T-helper 2 cell (primary cell): ENCODE measurements around the gene TADA3.

Experiments used
- DNase-seq, 5 experiments: peaks; one replicate each; pipeline versions ENCODE4 v3.0.0 to v3.0.0-alpha.2; 2012 to 2022

The TADA3 gene

DNA sequence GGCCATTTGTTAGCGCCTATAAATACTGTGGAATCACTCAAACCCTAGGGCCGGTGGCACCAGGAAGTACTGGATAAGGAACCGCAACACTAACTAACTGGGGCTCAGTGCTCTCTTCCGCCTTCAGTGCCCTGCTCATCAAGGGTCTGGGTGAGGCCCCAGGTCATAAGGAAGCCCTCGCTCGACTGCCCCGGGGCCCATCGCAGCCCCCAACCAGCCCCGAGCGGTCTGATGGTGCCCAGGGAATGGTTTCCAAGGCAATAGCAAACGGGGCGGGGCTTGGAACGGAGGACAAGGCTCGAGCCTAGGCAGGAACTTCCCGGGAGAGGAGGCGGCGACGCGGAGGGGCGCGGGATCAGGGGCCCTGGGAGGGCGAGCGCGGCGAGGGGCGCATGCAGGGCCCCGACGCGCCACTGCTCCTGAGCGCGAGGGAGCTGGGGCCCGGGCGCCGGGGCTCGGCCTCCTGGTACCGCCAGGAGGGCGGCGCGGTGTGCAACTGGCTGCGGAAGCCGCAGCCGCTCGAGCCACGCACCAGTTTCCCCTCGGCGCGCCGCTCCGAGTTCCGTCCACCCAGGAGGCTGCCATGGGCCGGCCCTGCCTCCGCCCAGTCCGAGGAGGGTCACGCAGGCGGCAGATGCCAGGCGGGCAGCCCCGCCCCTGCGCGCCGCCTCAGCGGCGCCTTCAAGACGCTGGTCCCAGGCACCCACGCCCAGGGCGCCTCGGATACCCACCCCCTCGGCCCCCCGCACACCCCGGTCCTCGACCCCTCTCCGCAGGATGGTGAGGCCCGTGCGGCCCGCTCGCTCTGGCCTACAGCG, 17.6 kb upstream of the TADA3 start, which contains the start of gene TTLL3:
TSS of gene TTLL3 (plus strand) at position 648 of the 818 bp plus-strand sequence. CDS start 400 bp downstream, outside the sequence.
- peak in 3 of 5 experiments; percentile 24 to 67 (median 24) for DNase-seq

DNA sequence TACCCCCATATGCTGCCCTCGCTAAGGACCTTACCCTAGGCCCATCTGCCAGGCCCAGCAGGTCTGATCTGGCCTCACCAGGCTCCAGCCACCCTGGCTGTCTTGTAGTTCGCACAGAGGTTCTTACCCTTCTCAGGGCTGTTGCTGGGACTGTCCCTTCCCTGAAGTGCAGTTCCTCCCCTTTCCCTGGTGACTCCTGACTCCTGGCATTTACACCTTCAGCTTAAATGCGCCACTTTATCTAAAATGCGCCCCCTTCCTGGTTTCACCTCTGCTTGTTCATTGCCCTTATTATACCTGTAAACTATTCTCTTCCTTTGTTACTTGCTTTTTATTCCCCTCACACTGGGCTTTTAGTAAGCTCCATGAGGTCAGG, 17.0 kb upstream of the TADA3 start:
- peak in 1 of 5 experiments; percentile 10 for DNase-seq

DNA sequence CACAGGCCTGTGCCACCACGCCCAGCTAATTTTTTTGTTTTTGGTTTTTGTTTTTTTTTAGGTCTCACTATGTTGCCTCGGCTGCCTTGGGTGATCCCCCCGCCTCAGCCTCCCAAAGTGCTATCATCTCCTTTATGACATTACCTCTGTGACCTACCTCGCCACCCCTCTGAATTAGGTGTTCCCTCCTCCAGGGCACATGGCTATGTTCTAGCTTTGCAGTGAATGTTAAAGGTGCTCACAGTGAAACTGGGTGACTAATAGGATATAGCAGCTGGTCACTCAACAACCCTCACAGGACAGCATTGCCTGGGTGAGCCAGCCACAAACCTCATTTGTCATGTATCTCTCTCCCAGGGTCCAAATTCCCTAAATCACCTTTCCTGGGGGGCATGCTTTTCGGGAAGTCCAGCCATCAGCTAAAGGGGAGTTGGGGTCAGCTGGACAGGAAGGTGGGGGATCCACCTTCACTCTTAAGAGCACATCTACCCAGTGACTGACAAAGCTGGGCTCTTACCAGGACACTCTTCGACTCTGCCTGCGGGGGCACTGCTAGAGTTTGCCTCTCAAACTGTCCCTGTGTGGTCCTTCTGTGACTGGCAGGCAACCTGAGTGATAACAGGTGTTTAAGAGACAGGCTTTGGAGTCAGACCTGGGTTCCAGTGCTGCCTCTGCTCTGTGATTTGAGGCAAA, 16.2 kb upstream of the TADA3 start:
- peak in 4 of 5 experiments; percentile 18 to 79 (median 27) for DNase-seq

DNA sequence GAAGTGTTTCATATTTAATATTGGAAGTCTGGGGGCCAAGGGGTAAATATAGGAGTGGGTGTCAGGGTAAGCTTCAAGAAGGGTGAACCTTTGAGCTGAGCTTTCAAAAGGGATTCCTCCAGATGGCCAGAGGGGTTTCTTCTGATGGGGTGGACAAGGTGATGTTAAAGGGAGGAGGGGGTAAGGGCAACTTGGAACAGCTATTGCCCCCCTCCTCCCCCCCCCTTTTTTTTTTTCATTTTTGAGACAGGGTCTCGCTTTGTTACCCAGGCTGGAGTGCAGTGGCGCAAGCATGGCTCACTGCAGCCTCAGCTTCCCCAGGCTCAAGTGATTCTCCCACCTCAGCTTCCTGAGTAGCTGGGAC, 15.7 kb upstream of the TADA3 start:
- DNase-seq, result no peak

DNA sequence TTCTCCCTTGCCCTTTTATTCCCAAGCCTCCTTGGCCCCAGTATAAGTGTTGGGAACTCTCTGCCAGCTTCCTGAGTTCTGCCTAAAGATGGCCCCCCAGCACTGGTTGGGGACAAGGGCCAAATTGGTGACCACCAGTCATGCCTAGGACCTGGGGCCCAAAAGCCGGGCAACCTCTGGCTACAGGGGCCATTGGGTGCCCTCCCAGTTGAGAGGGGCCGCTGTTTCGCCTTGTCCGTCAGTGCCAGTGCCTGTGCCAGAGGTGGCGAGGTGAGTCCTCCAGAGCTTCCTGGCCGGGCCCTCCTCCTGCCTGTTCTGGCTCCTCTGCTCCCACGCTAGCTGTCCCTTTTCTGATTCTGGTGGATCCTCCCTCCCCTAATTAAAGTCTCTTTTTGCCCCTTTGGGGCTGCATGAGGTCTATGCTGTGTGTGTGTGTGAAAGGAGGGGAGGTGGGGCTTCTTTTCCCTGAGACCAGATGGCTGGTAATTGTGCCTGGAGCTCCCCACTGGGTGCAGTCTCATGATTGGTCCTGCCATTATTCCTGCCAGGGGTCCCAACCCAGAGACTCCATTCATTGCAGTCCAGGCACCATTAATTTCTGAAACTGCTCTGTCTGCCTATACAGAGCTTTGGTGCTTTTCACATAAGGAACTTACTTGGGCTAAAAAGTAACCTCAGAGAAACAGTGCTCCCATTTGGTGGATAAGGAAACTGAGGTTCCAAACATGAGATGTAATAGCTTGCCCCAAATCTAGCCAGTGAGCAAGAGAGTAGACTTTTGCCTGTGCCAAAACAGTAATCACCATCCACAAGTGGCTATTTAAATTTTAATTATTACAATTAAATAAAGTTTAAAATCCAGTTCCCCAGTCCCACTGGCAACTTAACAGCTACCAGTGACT, 14.7 kb upstream of the TADA3 start:
- DNase-seq, result no peak

DNA sequence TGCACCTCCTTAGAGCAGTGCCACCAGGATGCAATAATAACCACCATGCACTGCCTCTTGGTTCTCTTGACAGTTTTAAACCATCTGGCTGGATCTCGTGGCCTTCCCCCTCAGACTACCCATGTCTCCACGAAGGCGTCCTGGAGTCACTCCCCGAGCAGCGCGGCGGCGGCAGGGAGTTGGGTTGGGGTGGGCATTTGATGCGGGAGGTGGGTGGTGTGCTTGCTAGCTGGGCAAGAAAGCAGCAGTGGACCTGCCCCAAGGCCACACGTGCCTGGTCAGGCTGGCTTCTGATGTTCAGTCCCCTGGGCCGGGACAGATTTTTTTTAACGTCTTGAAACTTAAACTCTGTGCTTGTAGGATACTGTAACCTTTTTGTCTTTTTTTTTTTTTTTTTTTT, 13.9 kb upstream of the TADA3 start:
- DNase-seq, result no peak

DNA sequence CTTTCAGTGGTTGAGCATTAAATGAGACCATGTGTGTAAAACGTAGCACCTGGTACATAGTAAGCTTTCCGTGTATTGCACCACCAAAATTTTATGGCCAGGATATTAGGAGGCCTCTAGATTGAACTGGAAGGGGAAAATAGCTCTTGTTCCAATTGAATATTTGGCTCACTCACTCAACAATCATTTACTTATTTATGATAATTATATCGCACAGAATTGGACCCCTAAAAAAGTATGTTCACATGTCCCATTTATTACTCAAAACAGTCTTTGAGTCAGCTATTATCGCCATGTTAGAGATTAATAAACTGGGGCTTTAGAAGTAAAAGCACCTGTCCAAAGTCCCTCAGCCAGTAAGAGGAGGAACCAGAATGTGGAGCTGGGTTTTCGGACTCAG, 12.7 kb upstream of the TADA3 start:
- no peak for DNase-seq

DNA sequence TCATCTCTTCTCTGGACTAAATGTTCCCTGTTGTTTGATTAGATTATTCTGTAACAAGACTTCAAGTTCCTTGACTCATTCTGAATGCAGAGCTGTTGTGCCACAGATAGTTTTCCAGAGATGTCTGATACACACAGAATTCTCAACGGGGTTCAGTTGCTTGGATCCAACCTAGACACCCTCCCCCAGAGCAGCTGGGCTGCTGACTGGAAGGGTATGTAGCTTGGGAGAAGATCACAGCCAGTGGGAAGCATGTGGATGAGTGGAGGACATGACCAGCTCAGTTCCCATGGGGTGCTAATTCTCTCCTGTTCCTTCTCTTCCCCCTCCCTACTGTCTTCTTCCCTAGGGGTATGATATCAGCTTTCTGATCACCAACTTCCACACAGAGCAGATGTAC, 11.2 kb upstream of the TADA3 start:
- no peak for DNase-seq

DNA sequence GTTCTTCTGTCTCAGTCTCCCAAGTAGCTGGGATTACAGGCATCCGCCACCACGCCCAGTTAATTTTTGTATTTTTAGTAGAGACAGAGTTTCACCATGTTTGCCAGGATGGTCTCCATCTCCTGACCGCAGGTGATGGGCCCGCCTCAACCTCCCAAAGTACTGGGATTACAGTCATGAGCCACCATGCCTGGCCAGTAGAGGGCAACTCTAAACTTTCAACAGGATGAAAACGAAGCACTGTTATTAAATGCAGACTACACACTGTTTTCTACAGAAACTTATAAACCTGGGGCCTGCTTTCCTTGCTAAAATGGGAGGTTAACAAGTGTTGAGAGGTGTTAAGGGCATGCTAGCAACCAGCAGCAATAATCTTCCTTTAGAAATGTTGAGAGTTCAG, 8.3 kb upstream of the TADA3 start:
- no peak for DNase-seq

DNA sequence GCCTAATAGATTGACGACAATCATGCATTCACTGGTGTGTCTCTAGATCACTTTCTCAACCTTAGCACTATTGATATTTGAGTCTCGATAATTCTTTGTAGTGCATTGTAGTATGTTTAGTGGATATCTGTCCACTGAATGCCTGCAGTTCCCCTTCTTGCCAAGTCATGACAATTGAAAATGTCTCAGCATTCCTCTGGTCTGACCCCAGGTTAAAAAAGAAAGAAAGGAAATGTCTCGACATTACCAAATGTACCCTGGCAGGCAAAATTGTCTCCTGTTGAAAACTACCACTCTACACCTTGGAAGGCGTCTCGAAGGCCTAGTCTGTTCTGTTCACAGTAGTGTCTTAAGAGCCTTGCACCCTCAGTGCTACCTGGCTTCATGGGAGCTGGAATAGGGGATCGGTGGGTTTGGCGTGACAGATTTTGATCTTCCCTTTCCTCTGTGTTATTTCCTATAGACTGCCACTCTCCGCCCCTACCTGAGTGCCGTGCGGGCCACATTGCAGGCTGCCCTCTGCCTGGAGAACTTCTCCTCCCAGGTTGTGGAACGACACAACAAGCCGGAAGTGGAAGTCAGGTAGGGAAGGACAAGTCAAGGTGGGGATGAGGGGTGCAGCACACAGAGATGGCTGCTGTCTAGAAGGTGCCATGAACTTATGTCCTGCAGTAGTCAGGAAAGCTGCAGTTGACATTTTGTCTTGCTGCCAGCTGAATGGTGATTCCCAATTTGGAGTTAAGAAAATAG, 5.1 kb upstream of the TADA3 start:
- DNase-seq, result no peak

DNA sequence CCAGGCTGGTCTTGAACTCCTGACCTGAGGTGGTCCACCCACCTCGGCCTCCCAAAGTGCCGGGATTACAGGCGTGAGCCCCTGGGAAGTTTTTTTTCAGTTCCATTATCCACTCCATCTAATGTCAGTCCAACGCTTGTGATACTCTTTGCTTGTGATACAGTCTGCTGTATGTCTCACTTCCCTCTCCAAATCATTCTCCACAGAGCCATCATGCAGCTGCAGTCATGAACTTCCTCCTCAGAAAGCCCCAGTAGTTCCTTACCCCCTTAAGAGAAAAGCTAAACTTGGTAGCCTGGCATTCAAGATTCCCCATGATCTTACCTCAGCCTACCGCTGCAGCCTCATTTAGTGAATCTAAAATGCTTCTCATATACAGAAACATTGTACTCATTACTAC, 2.9 kb upstream of the TADA3 start:
- no peak for DNase-seq

DNA sequence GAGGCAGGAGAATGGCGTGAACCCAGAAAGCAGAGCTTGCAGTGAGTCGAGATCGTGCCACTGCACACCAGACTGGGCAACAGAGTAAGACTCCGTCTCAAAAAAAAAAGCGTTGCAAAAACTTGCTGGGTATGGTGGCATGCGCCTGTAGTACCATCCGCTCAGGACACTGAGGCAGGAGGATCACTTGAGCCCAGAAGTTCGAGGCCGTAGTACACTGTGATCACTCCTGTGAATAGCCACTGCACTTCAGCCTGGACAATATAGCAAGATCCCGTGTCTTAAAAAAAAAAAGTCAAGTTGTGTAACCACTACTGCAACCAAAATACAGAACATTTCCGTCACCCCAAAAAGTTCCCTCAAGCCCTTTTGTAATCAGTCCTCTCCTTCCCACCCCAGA, 2.1 kb upstream of the TADA3 start:
- no peak for DNase-seq

DNA sequence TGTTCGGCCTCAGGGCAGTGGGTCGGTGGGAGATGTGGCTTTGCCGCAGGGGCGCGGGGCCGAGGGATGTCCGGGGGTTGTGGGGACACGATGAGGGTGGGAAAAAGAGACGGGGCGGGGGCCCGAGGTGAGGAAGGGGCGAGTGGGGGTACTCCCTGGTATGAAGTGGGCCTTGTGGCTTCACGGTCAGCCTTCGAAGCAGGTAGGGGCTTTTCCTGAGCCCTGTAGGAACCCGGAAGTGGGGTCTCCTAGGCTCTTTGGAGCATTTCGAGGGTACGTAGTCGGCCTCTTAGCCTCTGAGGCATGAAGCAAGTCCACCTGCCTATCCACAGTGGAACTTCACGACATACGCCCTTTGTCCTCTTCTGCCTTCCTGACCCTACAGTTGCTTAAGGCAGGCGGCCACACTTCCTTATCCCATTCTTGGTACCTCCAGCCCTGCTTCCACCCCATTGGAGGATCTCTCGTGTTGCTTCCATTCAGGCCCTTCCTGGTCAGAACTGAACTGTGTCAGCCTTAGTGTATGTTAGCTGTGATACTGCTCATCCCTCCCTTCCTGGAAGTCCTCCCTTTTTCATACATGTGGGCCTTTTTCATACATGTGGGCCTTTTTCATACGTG, 998 bp upstream of the TADA3 start:
- DNase-seq, result peak in 2 of 5 experiments; percentile 13 to 50

DNA sequence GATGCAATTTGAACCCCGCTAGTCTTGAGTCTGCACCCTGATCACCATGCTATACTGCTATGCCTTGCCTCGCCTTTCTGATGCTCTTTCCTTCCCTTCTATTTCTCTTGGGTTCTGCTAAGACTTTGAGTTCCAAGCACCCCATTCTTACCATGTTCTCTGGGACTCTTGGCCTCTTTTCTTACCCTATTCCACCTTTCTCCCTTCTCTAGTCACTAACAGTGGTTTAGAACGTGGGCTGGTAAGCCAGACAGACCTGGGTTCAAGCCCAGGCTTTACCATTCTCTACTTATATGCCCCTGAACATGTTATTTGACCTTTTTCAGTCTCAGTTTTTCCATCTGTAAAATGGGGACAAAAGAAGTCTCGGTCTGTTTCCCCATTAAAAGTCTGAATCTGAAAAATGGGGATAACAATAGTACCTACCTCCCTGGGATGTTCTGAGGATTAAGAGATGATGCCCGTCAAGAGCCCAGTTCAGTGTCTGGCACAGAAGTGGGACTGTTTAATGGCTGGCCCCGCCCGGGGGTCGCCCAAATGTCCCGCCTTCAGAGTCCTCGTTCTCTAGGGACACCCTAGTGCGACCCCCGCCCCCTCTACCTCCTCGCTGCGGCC, 376 bp downstream of the TADA3 start:
- no peak for DNase-seq

DNA sequence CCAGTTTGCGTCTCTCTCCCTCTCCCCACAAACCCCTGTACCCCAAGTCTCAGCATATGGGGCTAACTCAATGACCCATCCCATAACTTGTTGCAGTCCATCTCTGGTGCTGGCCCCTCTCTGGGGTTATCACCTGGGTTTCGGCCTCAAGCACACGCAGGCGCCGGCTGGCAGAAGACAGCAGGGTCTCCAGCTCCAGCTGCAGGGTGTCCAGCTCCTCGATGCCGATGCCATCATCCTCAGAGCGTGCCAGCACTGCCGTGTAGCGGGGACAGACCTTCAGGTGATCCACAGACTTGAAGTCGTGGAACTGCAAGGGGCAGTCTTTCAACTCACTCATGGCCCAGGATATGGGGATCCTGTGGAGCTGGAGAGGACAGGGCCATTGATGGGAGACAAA, 1.1 kb downstream of the TADA3 start:
- no peak for DNase-seq

DNA sequence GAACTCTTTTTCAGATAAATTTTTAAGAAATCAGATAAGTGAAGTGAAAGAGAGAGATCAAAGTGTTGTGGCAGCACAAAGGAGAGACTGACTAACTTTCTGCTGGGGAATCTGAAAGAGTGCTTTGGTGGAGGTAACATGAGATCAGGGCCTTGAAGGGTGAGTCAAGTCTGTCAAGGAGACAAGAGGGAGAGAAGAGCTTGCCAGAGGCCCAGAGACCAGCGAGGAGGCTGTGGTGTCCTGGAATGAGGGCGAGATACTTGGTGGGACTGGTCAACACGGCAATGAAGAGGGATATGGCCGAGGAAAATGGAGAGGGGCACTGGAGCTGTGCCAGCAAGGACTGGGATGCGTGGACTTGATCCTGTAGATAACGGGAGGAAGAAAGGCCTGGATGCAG, 4.6 kb downstream of the TADA3 start:
- peak in 1 of 5 experiments; percentile 81 for DNase-seq

DNA sequence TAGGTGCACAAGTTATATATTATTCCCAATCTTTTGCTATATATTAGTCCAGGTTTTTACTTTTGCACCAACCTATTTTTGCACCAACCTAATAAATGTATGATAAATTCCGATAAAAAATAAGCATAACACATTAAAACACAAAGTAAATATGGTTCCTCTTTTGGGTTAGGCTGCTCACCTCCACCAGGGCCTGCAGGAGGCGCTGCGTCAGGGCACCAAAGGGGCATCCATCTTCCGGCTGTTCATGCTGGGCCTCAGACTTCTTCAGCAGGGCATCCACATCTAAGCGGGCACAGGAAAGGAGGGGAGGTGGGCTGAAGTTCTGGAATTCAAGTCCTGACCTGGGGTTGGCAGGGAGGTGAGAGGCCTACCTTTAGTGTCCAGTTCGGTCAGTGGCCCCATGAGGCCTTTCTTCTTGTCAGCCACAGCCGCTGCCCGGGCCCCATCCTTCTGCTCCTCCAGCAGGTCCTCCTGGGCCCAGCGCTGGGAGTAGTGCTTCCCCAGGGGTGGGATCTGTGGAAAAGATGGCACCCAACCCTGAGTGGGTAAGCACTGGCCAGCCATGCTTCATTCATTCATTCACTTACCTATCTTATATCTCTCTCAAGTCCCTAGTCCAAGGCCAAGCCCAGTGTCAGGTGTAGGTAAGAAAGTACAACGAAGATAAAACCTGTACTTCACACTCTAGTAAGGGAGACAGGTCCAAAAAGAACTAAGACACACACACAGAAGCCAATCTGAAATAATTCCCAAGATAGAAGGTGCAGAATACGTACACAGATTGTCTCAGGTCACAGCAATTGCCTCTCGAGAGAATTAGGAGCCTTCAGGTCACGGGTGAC, 5.2 kb downstream of the TADA3 start:
- peak in 1 of 5 experiments; percentile 44 for DNase-seq

DNA sequence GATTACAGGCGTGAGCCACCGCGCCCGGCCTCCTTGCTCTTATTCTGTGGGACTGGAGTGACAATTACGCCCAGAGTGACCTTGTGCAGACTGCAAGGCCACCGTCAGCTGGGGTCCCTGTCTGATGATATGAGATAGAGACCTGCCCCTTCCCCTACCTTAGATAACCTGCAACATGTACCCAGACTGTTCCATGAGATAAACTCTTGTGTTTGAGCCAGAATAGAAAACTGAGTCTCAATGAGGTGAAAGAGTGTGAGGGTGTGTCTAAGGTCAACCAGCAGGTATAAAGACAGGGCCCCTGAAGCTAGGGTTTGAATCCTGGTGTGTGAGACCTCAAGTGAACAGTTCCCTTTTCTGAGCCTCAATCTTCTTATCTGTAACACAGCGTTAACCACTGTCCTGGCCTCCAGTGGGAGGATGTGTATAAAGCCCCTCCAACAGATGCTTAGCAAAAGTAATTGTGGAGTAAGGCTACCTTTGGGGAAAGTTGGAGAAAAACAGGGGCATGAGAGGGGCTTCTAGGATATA, 6.0 kb downstream of the TADA3 start:
- no peak for DNase-seq

DNA sequence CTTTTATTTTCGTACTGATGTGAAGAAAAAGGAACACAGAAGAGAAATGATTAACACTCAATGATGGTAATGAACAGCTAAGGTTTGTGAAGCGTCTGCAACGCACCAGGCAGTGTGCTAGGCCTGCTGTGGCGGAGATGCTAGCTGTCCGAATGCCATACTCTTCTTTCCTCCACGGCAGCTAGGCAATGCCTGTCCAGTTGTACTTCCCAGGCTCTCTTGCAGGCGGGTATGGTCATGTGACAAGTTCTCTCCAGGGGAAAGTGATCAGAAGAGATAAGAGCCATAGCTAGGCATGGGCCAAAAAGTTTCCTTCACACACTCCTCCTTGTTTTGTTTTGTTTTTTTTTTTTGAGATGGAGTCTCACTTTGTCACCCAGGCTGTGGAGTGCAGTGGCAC, 6.7 kb downstream of the TADA3 start:
- DNase-seq, result no peak

DNA sequence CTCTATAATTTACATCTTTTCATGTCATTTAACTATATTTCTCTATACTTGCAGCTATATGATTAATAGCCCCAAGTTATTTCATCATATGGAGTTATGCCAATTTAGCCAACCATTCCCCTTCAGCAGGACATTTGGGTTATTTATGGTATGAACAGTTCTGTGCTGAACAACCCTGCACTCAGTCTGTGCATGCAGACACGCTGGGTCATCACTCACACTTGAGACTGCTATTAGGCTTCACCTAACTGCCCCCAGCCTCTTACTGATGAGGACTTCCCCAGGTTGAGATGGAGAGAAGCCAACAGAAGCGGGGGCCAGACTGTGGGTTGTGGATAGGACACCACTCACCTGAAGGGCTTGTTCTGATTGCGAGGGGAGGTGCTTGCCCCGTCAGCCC, 7.3 kb downstream of the TADA3 start:
- no peak for DNase-seq
